GM19099 (cell line): ENCODE measurements around the gene NRARP.

Experiments
- POLR2A ChIP-seq: IDR thresholded peaks from 3 replicates; pipeline ENCODE4 v1.6.1; 2011; ENCODE audit warnings: low read depth; ENCODE audit not compliant: insufficient read length; ENCODE audit errors: extremely low read depth

The NRARP gene

DNA sequence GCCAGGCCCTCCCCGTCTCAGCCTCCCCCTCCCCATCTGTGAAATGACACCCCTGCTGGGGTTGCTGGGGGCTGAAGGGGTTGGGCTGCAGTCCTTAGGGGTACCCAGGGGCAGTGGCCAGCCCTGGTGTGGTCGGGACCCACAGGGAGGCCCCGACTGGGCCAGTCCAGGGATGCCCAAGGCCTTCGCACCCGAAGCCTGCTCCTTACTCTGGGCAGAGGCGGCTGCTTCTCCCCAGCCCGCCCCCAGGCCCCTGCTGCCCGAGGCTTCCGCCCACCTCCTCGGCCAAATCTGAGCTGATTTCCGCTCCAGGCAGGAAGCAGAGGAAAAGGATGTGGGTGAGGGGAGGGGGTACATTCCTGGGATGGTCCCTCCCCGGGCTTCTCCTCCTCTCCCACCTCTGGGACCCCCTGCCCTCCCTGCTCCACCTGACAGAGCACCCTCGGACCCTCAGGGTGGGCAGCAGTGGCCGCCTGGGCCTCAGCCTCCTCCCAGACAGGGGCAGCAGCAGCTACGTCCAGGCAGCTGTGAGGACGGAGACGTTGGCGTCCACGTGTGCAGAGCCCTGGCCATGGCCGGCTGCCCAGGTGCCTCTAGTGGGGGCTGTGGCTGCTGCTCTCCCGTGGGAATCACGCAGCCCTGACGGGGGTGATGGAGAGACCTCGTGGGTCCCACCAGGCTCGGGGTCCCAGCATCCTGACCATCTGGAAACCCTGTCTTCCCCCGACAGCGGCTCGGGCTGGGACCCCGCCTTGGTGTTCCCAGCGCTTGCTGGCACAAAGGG, 4.2 kb upstream of the NRARP start:
- no peak for TF ChIP-seq POLR2A

DNA sequence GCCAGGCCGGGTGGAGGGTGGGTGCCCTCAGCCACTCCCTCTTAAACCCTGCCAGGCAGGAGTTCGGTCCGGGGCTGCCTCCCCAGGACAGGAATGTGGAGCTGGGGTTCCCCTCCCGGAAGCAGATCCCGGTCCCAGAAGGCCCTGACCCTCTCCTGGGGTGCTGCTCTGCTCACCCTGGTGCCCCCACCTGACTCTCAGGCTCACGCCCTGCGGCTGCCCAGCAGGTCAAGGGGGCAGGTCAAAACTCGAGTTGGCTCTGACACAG, 3.7 kb upstream of the NRARP start:
- TF ChIP-seq POLR2A, result no peak

GRCh38 chr9:137305060-137305797, 3.2 kb upstream of the NRARP start:
- TF ChIP-seq POLR2A, result no peak

GRCh38 chr9:137304383-137305059, 2.5 kb upstream of the NRARP start:
- TF ChIP-seq POLR2A, result no peak

DNA sequence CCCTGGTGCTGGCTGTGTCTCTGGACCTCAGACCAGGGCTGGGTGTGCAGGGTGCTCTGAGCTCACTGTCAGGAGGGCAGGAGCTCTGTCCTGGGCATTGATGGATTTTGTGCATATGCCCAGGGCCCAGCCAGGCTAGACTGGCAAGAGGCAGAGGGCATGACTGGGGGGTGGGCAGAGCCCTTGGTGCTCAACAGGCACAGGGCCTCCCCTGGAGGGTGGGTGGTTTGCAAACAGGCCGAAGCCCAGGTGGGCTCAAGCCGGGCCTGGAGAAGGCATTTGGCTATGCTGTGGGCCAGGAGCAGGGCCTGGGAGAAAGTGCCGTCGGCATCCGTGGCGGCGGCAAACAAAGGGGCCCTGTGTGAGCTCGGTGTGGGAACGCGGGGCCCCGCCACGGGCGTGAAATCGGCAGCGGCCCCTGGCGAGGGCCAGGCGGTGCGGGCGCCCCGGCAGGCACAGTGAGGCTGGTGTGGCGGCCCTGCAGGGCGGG, 1.9 kb upstream of the NRARP start:
- TF ChIP-seq POLR2A, result no peak

DNA sequence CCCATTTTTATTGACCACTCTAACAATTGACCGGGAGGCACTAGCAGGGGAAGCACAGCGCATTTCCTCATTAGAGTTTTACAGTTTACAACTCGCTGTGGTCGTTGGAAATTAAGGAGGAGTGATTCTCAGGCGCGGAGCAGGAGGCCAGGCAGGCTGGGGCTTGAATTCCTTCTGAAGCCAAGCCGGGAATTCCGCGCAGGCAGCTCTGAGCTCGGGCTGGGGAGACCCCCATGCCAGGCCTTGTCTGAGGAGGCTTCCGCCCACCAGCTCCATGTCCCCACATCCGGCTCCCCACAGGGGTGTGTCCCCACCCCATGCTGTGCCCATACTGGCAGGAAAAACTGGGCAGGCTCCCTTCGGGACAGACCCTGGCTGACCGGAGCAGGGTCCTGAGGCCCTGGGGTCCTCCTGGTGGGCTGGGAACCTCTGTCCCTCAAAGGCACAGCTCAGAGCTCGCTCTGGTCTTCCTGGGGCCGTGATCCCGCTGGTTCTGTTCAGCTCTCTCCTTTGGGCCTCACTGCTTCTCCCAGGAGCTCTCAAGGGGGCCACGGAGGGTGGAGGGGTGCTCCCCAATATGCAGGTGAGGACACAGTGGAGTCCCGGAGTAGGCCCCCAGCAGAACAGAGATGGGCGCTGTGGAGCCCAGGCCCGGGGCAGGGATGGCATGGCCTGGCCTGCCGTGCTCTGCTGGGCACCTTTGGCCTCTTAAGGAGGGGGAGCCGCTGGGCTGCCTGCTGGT, 1.3 kb upstream of the NRARP start:
- TF ChIP-seq POLR2A, result no peak

DNA sequence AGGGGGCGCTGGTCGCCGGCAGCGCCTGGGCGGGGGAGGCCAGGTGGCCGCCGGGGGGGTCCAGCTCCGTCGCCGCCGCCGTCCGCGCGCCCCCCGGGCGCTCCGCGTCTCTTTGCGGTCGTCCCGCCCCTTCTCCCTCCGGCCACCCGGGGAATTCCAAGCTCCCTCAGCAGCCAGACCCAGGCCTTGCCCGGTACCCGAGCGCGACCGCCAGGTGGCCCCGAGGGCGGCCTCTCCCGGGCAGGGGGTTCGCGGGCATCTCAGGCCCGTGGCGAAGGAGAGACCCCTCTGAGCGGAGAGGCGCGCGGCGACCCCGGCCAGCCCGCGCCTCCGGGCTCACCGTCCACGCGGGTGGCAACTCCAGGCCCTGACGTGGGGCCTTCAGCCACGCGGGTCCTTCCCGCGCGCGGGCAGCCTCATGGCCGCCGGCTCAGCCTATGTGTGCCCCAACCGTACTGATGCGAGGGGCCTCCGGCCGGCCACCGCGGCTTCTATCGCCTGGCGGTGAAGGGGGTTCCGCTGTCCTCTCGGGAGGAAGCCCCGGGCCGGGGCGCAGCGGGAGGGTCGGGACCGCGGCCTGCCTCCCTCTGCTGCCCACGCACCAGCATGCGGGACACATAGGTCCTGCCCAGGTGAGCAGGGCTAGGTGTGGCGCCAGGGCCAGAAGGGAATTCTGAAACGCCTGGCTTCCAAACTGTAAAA, 529 bp upstream of the NRARP start:
- TF ChIP-seq POLR2A, result no peak

DNA sequence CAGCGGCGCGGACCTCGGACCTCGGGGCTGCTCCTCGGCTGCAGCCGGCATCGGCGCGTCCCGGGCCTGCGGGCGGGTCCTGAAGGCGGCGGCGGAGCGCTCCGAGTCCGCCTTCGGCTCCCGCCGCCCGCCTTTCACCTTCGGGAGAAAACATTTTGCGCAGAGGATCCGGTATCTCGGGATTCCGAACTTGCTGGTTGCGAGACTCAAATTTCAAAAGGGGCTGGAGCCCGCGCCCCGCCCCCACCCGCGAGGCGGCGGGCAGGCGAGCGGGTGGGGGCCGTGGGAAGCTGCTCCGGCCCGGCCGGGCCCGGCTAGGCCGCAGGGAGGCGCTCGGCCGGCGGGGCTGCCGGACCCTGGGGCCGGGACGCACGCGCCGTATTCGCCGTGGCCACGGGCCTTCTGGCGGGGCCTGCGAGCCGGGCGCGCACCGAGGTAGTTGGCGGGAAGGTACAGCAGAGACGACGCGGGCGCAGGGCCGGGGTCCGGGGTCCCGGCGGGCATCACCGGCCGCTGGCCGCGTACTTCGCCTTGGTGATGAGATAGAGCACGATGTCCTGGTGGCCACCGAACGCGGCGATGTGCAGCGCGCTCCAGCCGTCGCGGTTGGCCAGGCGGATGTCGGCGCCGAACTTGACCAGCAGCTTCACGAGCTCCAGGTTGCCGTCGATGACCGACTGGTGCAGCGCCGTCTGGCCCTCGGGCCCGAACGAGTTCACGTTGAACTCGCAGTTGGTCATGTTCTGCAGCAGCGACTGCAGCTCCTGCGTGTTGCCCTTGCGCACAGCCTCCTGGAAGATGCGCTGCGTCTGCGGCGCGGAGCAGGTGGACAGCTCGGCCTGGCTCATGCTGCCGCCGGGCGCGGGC, 757 bp downstream of the NRARP start:
- TF ChIP-seq POLR2A, result no peak

GRCh38 chr9:137300567-137301080, 1.4 kb downstream of the NRARP start:
- no peak for TF ChIP-seq POLR2A

- no peak for TF ChIP-seq POLR2A
Observed at GRCh38 chr9:137299938-137300337, 2.1 kb downstream of the NRARP start.

- no peak for TF ChIP-seq POLR2A
Observed at GRCh38 chr9:137299203-137299565, 2.9 kb downstream of the NRARP start.

DNA sequence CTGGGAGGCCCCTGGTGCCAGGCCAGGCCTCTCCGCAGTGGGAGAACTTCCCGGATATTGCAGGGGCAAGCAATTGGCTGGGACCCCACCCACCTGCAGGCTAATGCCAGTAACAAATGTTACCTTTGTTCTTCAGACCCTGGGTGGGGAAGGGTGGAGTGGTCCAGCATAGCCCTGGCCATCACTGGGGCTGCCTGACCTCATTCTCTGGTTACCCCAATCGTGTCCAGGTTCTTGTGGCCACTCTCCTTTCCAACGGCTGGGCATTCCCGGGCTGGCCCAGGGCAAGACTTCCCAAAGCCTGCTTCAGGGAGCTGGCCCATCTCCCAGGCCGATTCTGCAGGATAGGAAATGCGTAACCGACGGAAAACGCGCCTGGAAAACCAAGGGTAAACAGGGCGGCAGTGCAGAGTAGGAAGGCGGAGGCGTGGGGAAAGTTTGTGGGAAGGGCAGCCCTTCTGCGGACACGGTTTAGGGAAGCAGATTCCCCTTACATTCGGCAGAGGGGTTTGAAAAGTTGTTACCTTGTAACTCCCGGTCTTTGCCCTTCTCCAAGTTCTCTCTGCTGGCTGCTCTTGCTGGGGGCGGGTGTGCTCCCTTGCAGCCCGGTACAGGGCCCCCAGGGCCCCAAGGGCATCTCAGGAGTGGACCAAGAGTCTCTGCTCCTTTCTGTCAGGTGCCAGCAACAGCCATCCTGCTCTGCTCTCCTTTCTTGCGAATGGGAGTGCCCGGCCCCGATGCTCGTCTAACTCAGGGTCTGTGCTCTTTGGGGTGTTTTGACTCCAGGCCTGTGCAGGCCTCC, 3.5 kb downstream of the NRARP start:
- TF ChIP-seq POLR2A, result no peak

DNA sequence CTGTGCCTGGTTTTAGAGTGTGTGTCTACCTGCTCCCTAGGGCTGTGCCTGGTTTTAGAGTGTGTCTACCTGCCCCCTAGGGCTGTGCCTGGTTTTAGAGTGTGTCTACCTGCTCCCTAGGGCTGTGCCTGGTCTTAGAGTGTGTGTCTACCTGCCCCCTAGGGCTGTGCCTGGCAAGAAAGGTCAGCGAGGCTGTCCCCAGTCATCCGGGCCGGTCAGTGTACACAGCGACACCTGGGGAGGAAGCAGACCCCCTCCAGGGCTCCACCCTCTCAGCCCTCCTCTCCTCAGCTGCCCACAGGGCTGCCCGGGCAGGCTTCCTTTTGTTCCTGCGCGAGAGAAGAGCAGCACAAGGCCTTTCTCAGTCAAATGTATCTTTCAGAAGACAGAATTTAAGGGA, 4.1 kb downstream of the NRARP start:
- TF ChIP-seq POLR2A, result no peak
